CD1c-positive myeloid dendritic cell (primary cell): ENCODE data around the gene DUOX2.
"Not testable (repeated sequence)": the region's sequence is repeated elsewhere in the genome, so short reads cannot be mapped to it uniquely, and the experiment has no call there.

Experiments
- DNase-seq: peaks from one replicate; pipeline ENCODE4 v3.0.0-alpha.2; 2016; ENCODE audit errors: extremely low spot score

The DUOX2 gene

GRCh38 chr15:45120081-45120972 is 6.4 kb upstream of the DUOX2 start:
- no peak for DNase-seq

- DNase-seq = no peak
Observed at GRCh38 chr15:45118996-45119395, 5.0 kb upstream of the DUOX2 start.

GRCh38 chr15:45118131-45118588 is 4.2 kb upstream of the DUOX2 start:
- peak; percentile 90 for DNase-seq

GRCh38 chr15:45117308-45118130 is 3.5 kb upstream of the DUOX2 start:
- DNase-seq = no peak

GRCh38 chr15:45116482-45117307 is 2.7 kb upstream of the DUOX2 start:
- DNase-seq = no peak

GRCh38 chr15:45116006-45116481 is 2.1 kb upstream of the DUOX2 start:
- no peak for DNase-seq

GRCh38 chr15:45115312-45115820 is 1.4 kb upstream of the DUOX2 start:
- no peak for DNase-seq

- no peak for DNase-seq
Observed at GRCh38 chr15:45114751-45115085, 746 bp upstream of the DUOX2 start.

GRCh38 chr15:45113380-45113990 is 487 bp downstream of the DUOX2 start:
- DNase-seq = no peak

GRCh38 chr15:45112591-45113379 is 1.2 kb downstream of the DUOX2 start:
- no peak for DNase-seq

GRCh38 chr15:45112143-45112590 is 1.8 kb downstream of the DUOX2 start:
- DNase-seq = no peak

GRCh38 chr15:45111390-45112142 is 2.4 kb downstream of the DUOX2 start:
- no peak for DNase-seq

GRCh38 chr15:45110256-45110820 is 3.6 kb downstream of the DUOX2 start:
- DNase-seq = no peak

GRCh38 chr15:45107941-45108630 is 5.9 kb downstream of the DUOX2 start:
- no peak for DNase-seq

- no peak for DNase-seq
Observed at GRCh38 chr15:45106002-45106790, 7.8 kb downstream of the DUOX2 start.

GRCh38 chr15:45105586-45105985 is 8.4 kb downstream of the DUOX2 start:
- DNase-seq = no peak

GRCh38 chr15:45104170-45104569 is 9.8 kb downstream of the DUOX2 start:
- not testable (repeated sequence) for DNase-seq

GRCh38 chr15:45102226-45102625 is 11.7 kb downstream of the DUOX2 start:
- no peak for DNase-seq
